HG02943 (cell line): ENCODE data around the gene SLC11A1.

ENCODE experiments used
- ATAC-seq: cut with Tn5 transposase; IDR thresholded peaks from one replicate; pipeline ENCODE4 v1.9.1; 2021; ENCODE audit warnings: mild to moderate bottlenecking, low read depth, moderate library complexity; ENCODE audit not compliant: unreplicated experiment

SLC11A1 gene

GRCh38 chr2:218392459-218392858 is 10.4 kb downstream of the SLC11A1 start:
- no peak for ATAC-seq

- ATAC-seq = no peak
These were observed 10.9 kb downstream of the SLC11A1 start for GRCh38 chr2:218392891-218393462.

- ATAC-seq = no peak
These were observed 11.7 kb downstream of the SLC11A1 start for GRCh38 chr2:218393750-218394290.

GRCh38 chr2:218394298-218395089 is 12.4 kb downstream of the SLC11A1 start:
- no peak for ATAC-seq

- ATAC-seq = no peak
These were observed 13.0 kb downstream of the SLC11A1 start for GRCh38 chr2:218395090-218395444.

- ATAC-seq = no peak
These were observed 13.4 kb downstream of the SLC11A1 start for GRCh38 chr2:218395456-218395825.

GRCh38 chr2:218395826-218396687 is 14.0 kb downstream of the SLC11A1 start:
- peak; percentile 36 for ATAC-seq

- ATAC-seq = no peak
These were observed 14.8 kb downstream of the SLC11A1 start for GRCh38 chr2:218396688-218397462.

- no peak for ATAC-seq
These were observed 15.4 kb downstream of the SLC11A1 start for GRCh38 chr2:218397463-218397819.

GRCh38 chr2:218397820-218398436 is 15.9 kb downstream of the SLC11A1 start:
- ATAC-seq = no peak

GRCh38 chr2:218398437-218399390 is 16.6 kb downstream of the SLC11A1 start:
- no peak for ATAC-seq

GRCh38 chr2:218399391-218400166 is 17.5 kb downstream of the SLC11A1 start, which contains the start of gene CTDSP1:
Gene CTDSP1, plus strand, starts transcription at chr2:218399868. Its CDS starts 223 bp downstream, at chr2:218400091.
- peak; percentile 32 for ATAC-seq

GRCh38 chr2:218400167-218400929 is 18.3 kb downstream of the SLC11A1 start:
- ATAC-seq = no peak

- no peak for ATAC-seq
These were observed 19.1 kb downstream of the SLC11A1 start for GRCh38 chr2:218400930-218401881.

- no peak for ATAC-seq
These were observed 19.8 kb downstream of the SLC11A1 start for GRCh38 chr2:218401890-218402289.

- no peak for ATAC-seq
These were observed 20.4 kb downstream of the SLC11A1 start for GRCh38 chr2:218402491-218402901.
